ENCODE data around the gene TCEAL8.

TCEAL8 gene

GRCh38 chrX:103210056-103210455 lies 44.9 kb downstream of the TCEAL8 start:
- DNase-seq: no peak
- Histone ChIP-seq H3K9me3 (no peaks in the 10 kb centered on the region), H3K4me1 (no peaks in the 10 kb centered on the region)

More at GRCh38 chrX:103210056-103210455, 44.9 kb downstream of the TCEAL8 start:
- no peak overlapping the region for H3K4me3 ChIP-seq (ENCODE audit: low read depth, low read length)
- H3K27me3 ChIP-seq: no peaks in the 10 kb centered on the region
- no peaks in the 10 kb centered on the region for H3K36me3 ChIP-seq
- TF ChIP-seq, protein P1, sequence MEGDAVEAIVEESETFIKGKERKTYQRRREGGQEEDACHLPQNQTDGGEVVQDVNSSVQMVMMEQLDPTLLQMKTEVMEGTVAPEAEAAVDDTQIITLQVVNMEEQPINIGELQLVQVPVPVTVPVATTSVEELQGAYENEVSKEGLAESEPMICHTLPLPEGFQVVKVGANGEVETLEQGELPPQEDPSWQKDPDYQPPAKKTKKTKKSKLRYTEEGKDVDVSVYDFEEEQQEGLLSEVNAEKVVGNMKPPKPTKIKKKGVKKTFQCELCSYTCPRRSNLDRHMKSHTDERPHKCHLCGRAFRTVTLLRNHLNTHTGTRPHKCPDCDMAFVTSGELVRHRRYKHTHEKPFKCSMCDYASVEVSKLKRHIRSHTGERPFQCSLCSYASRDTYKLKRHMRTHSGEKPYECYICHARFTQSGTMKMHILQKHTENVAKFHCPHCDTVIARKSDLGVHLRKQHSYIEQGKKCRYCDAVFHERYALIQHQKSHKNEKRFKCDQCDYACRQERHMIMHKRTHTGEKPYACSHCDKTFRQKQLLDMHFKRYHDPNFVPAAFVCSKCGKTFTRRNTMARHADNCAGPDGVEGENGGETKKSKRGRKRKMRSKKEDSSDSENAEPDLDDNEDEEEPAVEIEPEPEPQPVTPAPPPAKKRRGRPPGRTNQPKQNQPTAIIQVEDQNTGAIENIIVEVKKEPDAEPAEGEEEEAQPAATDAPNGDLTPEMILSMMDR (IDR thresholded peaks at IDR 0.05; ENCODE audit: low read depth, low read length): no peak
